IPS-NIHi11 (cell line): Measurements from ENCODE around the gene NR5A1.
A peak's percentile ranks its signal among the peaks of the same experiment; 100 is the strongest.

ENCODE experiments used
- DNase-seq: peaks from one replicate; pipeline ENCODE4 v3.0.0; 2012; ENCODE audit warnings: mixed read lengths, low spot score

Gene NR5A1

DNA sequence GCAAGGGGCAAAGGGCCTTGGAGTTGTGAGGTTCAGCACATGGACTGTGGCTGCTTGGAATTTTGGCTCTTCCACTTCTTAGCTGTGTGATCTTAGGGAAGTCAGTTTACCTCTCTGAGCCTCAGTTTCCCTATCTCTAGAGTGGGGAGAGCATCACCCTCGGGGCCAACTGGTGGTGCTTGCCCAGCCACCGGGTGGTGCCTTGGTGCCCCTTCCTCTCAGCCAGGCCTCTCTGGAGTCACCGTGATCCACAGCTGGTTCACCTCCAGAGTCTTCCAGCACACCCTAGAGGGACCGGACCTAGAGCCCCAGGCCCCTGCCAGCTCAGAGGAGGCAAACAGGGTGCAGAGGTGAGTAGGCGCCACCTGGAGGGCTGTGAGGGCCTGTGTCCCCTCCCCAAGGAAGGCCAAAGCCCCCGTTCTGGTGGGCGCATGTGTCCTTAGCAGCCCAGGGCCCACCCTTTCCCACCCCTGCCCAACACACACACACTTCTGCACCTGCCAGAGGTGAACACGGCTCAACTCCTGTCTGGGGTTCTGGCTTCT lies 49.2 kb downstream of the NR5A1 start:
- DNase-seq, result no peak

DNA sequence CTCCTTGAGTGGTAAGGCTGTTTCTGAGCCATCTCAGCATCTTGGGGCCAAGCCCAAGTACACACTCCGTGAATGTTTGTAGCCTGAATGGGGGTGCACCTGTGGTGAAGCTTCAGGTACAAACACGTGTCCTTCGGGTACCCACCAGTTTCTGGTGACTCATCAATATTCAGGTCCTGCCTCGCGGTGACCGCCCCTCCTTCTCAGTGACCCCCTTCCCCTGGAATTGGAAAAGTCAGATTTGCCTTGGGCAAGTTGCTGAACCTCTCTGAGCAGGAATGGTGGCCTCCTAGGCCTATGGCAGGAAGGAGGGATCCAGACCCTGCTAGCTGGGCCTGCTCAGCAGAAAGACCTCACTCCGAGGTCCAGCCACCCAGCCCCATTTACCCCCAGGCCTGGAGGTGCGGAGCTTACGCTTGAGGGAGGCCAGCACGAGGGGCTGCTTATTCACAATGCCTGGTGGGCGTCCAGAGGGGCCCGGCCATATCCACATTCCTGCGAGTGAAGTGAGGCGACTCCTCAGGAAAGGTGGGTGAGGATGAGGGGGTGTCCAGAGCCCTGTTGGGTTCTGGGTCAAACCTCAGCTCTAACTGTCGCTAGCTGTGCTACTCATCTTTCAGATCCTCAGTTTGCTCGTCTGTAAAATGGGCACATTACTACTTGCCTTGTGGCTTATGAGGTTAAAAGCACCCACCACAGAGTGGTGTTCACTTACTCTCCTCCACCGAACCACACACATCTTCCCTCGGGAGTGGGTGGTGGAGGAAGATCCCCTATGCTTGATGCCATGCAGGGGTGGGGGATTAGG lies 49.9 kb downstream of the NR5A1 start:
- DNase-seq, result no peak

DNA sequence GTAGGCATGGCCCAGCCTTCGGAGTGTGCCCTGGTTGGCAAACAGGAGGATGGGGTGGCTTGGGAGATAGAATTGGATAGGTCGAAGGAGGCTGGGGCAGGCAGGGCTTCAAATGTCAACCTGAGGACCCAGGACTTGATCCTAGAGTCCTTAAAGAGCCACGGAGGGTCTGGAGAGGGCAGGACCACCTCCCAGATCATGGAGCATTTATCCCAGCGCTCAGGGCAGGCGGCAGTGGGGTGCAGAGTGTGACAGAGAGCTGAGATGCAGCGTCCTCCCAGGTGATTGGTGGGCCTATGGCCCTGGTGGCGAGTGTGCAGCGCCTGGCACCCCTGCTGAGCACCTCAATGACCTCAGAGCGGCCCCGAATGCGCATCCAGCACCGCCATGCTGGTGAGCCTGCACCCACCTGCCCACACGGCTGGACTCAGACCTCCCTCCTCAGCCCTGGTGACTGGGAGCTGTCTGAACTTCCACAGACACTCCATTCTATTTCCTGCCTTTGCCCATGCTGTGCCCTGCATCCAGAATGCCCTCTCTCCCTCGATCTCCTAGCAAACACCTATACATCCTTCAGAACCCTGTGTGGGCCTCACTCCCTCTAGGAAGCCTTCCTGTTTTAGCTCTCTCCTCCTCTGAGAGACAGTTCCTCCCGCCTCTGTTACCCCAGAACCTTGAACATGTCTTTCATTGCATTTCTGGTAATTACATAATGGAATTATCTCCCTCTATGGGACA lies 50.7 kb downstream of the NR5A1 start:
- DNase-seq, result no peak

DNA sequence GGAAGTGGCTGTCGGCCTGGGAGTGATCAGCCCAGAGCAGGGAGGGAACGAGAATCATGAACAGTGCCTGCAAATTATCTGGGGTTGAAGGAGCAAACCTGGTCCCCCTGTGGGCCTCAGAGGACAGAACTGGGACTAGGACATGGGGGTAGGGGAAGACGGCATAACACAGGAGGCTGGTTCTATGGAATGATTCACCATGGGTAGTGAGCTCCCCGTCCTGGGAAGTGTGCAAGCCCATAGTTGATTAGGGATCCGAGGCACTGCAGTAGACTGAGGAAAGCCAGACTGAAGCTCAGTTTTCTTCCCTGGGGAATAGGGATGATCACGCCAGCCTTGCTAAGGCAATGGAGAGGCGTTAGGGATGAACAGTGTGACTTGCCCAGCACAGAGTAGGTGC lies 51.4 kb downstream of the NR5A1 start:
- no peak for DNase-seq

DNA sequence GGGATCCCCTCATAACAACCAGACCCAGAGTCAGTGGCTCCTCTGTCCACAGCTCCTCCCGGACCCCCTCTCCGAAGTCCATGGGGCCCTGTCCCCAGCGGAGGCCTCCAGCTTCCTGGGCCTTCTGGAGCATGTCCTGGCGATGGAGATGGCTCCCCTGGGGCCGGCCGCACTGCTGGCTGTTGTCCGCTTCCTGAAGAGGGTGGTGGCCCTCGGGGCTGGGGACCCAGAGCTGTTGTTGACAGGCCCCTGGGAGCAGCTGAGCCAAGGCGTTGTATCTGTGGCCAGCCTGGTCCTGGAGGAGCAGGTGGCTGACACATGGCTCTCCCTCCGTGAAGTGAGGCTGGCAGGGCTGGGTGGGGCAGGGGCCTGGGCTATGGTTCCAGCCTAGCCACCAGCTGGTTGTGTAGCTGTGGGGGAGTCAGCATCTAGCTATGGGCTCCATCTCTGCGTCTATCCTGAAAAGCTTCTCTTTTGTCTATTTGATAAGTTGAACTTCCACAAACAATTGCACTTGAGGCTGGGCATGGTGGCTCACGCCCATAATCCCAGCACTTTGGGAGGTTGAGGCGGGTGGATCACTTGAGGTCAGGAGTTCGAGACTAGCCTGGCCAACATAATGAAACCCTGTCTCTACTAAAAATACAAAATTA lies 52.3 kb downstream of the NR5A1 start:
- no peak for DNase-seq

DNA sequence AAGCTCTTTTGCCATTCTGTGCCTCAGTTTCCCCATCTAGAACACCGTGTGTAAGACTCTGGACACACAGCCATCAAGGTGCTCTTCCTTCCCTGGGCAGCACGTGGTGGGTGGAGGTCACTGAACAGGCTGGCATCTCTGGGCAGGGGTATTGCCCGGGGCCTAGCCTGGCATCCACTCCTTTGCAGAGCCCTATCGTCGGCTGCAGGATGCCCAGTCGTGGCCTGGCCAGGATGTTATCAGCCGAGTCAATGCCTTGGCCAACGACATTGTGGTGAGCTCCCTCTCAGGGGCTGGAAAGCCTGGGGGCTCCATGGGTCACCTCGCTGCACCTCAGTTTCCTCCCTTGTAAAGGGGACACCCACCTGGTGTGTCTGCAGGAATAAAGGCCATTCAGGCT lies 52.9 kb downstream of the NR5A1 start:
- DNase-seq, result no peak

DNA sequence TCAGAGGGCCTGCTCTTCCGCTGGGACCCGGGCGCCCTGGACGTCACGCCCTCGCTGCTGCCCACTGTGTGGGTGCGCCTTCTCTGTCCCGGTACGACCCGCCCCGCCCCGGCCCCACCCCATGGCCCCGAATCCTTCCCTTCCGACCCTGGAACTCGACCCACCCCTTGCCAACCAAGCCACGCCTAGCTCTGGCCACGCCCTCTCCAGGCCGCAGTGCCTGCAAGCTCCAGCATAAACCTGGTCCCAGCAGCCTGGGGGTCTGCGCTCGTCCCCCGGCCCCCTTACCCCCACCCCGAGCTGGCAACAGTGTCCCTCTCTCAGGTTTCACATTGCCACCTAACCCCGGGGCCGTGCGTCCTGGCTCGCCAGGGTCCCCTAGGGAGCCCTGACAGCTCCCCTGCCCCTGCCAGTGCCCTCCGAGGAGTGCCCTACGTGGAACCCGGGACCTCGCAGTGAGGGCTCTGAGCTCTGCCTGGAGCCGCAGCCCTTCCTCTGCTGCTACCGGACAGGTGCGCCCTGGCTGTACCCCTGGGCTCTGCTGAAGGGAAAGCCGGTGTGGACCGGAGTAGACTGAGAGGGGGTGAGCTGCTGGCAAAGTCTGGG lies 53.5 kb downstream of the NR5A1 start:
- peak; percentile 86 for DNase-seq

DNA sequence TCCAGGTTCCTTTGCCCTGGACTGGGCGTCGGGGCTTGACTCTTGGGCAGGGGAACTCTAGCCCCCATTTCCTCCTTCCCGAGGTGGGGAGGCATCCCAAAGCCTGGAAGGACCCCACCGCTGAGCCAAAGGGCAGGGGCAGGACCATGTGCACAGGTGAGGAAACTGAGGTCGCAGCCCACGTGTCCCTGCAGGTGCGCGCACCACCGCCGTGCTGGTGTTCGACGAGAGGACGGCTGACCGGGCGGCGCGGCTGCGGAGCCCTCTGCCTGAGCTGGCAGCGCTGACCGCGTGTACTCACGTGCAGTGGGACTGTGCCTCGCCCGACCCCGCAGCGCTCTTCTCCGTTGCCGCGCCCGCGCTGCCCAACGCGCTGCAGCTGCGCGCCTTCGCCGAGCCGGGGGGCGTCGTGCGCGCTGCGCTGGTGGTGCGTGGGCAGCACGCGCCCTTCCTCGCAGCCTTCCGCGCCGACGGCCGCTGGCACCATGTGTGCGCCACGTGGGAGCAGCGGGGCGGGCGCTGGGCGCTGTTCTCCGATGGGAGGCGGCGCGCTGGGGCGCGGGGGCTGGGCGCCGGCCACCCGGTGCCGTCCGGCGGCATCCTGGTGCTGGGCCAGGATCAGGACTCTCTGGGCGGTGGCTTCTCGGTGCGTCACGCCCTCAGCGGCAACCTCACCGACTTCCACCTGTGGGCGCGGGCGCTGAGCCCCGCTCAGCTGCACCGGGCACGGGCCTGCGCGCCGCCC lies 54.2 kb downstream of the NR5A1 start:
- DNase-seq, result no peak

DNA sequence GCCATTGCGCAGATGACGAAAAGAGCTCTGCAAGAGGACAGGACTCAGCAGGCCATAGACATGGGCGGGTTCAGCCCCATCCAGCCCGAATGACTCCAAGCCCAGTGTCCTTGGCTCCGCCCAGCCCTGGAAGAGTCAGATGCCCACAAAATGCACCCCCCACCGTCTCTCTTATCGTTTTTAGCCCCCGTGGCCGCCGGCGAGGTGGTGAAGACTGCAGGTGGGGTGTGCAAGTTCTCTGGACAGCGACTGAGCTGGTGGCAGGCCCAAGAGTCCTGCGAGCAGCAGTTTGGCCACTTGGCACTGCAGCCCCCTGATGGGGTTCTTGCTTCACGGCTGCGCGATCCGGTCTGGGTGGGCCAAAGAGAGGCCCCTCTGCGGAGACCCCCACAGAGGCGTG lies 54.9 kb downstream of the NR5A1 start:
- no peak for DNase-seq

DNA sequence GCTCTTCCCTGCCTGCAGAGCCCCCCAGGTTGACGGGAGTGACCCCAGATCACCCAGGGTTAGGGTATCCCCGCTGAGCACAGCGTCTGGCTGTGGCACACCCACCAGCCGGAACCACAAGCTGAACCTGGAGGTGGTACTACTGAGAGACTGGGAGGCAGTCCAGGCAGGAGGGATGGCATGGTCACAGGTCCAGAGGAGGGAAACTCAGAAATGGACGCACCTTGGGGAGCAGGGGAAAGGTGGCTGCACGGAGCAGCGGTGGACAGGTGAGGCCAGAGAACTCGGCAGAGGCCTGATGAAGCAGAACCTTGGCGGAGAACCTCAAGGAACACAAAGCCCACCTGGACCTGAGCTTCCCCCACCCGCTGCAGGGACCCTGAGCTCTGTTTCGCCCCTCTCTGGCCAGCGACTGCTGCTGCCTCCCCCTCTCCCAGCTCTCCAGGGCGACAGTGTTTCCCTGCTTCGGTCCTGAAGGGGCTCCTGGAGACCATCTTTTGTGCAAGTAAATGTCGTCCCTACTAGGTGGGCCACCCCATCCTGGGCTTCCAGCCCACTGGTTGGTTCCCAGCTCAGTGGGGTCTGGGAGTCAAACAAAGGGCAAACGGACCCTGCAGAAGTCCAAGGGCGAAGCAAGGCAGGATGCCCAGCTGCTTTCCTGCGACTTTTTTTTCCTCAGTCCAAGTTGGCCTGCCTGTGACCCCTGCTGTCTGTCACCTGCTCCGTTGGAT lies 56.1 kb downstream of the NR5A1 start:
- peak; percentile 25 for DNase-seq

DNA sequence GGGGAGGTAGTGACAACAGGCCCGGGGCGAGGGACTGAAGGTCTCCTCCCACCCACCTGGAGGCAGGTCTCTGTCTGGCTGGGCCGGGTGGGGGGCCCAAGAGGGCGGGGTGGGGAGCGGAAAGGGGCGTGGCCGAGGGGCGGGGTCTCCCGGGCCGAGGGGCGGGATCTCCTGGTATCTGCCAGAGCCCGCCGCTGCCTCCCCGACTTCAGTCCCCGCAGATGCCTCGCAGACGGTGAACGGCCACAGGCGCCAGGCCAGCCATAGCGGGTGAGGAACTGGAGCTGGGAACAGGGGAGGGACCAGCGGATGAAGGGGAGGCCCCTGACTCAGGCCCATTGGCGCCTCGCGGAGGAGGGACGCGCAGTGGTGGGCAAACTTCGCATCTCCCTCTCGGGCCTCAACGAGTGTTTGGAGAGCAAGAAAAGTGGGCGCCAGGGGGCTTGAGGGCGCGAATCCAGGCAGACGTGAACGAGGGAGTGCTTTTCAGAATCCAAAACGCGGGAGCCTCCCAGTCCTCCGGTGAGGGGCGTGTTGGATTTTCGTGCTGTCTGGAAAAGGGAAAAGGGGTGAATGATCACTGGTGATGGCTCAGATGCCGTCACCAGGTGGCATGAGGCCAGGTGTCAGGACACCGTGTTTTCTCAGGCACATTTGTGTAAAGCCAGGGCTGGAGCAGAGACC lies 56.8 kb downstream of the NR5A1 start, which contains the start of gene ADGRD2:
Gene ADGRD2 (plus strand): TSS at position 211 of the 684 bp plus-strand sequence. CDS start 1,216 bp downstream, outside the sequence.
- DNase-seq, result peak; percentile 96

DNA sequence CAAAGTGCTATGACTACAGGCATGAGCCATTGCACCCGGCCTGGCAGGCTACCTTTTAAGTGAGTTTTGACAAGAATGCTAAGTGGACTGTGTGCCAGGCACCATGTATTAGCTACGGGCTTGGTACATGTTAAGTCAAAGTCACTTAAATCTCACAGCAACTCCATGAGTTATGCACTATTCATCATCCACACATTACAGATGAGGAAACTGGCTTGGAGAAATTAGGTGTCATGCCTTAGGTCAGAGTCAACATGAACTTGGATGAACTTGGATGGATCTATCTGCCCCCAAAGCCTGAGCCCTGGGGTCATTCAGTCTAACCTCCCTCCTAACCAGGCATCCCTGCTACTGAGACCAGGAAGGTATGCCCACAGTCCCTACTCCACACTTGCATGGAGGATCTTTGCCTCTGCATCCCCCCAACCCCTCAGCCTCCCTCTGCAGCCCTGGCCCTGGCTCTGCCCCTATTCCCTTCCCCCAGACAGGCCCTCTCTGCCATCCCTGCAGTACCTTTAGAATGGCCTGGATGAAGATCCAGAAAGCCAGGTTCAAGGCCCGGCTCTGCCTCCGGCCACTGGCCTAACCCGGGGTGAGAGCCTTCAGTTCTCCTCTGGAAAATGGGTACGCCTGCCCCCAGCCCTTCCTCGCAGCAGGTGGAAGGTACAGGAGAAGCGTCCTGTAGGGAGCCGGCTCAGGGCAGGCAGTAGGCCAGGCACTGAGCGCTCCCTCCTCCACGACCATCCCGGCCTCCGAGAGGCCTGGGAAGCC lies 57.6 kb downstream of the NR5A1 start:
- no peak for DNase-seq

DNA sequence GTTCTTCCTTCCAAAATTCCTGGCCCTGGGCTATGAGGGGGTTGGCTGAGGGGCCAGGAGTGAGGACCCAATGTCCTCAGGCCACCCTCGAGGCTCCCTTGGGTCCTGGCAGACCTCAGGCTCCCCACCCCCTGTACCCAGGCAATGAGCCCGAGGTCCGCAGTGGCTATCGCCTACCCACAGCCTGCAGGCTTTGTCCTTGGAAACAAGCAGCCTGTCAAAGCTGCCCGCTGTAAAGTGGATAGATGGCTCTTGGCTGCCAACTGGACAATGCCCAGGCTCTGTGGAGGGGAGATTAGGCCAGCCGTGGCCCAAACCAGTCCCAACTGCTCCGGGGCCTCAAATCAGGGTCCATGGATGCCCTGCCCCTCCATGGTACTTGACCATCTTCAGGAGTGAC lies 59.2 kb downstream of the NR5A1 start:
- DNase-seq, result no peak

DNA sequence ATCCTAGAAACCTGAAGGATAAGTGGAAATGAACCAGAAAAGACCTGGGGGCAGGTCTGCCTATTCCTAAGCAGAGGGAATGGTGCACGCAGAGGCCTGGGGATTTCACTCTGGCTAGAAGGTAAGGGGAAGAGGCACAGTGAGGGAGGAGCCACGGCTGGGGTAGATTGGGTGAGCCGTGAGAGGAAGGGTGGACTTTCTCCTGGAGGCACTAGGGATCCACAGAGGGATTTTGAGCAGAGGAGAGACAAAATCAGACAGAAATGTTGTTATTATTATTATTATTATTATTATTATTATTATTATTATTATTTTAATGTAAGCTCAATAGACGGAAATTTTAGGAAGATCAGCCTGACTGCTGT lies 59.9 kb downstream of the NR5A1 start:
- no peak for DNase-seq

DNA sequence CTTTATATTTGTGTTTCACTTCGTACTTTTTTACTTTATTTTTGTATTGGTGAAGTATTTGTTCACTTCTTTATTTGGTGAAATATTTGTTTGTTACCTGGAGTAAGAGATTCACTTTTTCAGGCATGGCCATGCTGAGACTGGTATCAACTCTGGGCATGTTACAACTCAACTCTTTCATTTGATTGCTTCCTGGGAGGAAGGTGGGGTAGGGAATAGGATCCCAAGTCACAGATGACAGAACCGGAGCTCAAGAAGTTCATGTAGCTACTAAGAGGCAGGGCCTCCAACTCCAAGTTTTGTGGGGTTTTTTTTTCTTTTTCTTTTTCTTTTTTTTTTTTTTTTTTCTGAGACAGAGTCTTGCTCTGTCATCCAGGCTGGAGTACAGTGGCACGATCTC lies 63.0 kb downstream of the NR5A1 start:
- DNase-seq, result no peak

DNA sequence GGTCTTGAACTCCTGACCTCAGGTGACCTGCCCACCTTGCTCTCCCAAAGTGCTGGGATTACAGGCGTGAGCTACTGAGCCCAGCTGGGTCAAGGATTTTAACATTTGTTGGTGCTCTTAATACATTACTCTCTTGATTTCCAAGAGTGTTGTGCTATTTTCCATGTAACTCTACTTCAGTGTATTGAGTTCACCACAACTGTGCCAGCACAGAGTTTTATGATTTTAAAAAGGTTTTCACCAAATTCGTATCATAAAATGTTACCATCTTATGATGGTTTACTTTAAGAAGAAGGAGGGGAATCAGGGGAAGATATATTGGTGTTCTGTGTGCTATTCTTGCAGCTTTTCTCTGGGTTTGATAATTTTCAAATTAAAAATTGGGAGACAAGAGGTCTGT lies 63.6 kb downstream of the NR5A1 start:
- DNase-seq, result no peak

DNA sequence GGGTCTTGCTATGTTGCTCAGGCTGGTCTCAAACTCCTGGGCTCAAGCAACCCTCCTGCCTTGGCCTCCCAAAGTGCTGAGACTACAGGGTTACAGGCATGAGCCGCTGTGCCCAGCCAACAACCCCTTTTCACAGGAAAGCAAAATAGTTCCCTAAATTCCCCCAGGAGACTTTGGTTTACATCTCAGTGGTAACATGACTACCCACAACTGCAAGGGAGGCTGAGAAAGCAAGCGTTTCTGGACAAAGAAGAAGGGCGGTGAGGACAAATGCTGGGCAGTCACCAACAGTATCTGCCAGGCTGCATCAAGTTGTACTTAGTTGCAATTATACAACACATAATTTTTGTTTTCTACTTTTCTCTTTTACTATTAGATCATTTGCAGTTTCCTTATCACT lies 64.4 kb downstream of the NR5A1 start:
- DNase-seq, result no peak

DNA sequence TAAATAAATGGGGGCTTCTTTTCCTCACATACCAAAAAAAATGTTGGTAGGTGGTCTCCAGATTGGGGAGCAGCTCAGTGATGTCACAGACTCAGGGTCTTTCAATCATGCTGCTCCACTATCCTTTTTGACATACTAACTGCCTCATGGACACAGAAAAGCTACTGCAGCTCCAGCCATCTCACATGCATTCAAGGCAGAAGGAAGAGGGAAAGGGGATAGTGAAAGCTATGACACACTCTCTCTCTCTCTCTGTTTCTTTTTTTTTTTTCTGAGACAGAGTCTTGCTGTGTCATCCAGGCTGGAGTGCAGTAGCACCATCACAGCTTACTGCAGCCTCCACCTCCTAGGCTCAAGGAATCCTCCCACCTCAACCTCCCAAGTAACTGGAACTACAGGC lies 64.8 kb downstream of the NR5A1 start:
- no peak for DNase-seq

DNA sequence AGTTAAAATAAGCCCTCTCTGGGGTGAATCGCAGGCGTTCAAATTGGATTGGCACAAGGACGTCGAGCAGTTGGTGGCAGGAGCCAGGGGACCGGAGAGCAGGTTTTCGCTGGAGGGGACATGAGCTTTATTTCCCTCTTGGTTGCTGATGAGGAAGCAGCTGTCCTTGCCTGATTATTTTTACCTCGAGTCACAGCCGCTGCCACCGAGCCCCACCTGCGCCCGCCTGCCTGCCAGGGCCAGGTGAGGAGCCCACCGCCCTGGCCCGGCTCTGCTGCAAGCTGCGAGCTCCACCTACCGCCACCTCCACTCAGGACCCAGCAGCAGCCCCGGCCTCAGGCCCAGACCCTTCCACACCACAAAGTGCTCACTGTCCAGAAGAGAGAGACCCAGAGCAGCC lies 65.9 kb downstream of the NR5A1 start:
- DNase-seq, result no peak

DNA sequence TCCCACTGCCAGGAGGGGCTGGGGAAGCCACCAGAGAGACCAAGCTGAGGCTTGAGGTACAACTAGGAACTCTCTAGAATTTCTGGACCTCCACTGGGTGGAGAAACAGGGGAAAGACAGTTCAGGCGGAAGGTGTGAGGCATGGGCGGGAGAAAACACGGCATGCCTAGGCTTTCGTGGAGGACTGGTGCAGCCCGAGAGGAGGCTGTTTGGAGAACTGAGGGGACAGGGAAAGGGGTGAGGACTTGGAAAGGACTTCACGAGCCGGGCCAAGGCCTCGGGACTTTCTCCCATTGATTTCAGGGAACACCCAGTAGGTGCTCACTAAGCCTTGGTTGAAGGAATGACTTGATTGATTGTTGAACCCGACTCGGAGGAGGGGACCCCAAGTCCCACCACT lies 66.4 kb downstream of the NR5A1 start:
- no peak for DNase-seq
